Ureter (tissue), 1 donor: ENCODE measurements around the gene TNRC18. TPM values are rescaled to one million over a fixed set of nuclear protein-coding genes. Genes with fewer than 3 reads are reported as not detected.
"Not testable (repeated sequence)": the region's sequence is repeated elsewhere in the genome, so short reads cannot be mapped to it uniquely, and the experiment has no call there.

Source experiments
- DNase-seq: peaks from one replicate; pipeline ENCODE4 v3.0.0-alpha.2; 2020; ENCODE audit warnings: low spot score
- total RNA-seq: library from RNA; stranded (reverse); gene quantifications from one replicate; pipeline ENCODE4 v1.2.4, GENCODE V29; 2023
- donor health status: DM: yes; HTN: yes; CAD: no.

TNRC18 gene
- total RNA-seq, 1 donor from 2014 or later, result 118 TPM

DNA sequence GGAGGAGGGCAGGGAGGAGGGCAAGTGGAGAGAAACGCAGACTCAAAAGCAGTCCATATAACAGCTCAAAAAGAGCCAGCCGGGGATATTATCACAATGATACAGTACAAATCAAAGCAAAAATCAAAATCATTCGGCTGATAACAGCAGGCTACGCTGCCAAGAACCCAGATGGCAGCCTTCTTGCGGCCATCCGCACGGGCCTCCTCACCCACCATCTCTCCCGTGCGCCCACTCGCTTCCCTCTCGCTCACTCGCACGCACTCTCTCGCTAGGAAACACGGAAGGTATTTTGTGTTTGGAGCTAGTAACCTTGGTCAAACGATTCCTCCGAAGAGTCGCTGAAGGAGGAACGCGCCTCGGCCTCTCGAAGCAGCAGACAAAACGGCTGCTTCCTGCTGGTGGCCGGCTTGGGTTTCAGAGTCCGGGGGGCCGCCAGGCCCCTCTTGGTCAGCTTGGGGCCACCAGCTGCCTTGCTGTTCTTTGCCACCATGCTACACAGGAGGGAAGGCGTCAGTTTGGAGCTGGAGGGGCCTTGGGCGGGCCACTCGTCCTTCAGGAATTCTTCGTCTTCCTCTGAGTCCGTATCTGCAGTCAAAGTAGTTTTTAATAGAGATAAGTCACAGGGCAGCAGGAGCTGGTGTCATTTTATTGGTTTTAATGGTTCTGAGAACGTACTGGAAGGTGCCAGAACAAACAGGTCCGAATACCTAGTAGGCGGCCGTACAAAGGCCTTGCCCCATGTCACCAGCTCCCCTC, 71.9 kb downstream of the TNRC18 start:
- no peak for DNase-seq

DNA sequence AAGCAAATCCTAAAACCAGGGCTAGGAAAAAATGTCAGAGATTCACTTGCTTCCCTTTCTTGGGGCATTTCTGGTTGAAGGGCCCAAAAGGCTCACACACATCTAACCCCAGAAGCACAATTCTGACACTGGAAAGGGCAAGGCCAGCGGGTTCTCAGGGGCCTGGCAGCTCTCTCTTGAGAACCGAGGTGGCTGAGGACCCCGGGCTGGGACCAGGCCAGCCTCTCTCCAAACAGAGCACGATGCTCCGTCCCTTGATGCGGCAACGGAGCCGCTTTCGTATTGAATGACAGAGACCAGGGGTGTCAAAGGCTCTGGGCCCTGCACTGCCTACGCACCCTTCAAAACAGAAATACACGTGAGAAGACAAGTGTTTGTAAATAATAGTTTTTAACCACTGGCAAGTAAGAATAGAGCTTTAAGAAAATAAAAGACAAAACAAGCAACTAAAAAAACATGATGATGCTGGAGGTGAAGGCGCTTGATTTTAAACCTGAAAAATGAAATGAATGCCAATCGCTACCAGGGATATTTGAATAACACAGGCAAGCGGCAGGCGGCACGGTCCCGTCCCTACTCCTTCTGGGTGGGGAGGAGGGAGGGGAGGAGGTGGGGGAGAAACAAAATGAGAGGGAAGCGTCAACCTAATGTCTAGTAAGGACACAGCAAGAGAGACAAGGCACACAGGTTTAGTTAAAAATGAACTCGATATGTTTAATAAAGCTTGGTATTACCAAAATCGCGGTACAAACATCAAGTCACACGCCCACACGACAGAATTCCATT, 72.8 kb downstream of the TNRC18 start:
- DNase-seq, result no peak

- DNase-seq, result no peak
Measured at GRCh38 chr7:5350174-5350463, 73.5 kb downstream of the TNRC18 start.

GRCh38 chr7:5349437-5350173, 74.0 kb downstream of the TNRC18 start:
- DNase-seq, result no peak

- no peak for DNase-seq
Measured at GRCh38 chr7:5349005-5349380, 74.6 kb downstream of the TNRC18 start.

- no peak for DNase-seq
Measured at GRCh38 chr7:5348134-5349004, 75.3 kb downstream of the TNRC18 start.

- no peak for DNase-seq
Measured at GRCh38 chr7:5345671-5346070, 78.0 kb downstream of the TNRC18 start.

DNA sequence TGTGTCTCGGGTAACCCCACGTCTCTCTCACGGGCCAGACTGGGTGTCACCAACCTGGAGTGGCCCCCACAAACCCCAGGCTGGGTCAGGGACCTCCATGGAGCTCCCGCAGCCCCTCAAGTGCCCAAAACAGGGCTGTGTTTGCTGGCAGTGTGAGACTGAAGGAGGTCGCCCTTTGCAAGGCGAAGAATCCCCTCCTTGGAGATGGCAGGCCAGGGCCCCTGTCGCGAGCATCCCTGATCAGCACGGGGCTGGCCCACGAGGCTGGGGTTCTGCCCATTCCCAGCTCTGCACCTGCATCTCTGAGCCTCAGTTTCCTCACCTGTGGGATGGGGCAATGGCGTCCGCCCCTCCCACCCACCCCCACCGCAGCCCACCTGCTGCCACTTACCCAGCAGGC, 78.5 kb downstream of the TNRC18 start:
- no peak for DNase-seq

DNA sequence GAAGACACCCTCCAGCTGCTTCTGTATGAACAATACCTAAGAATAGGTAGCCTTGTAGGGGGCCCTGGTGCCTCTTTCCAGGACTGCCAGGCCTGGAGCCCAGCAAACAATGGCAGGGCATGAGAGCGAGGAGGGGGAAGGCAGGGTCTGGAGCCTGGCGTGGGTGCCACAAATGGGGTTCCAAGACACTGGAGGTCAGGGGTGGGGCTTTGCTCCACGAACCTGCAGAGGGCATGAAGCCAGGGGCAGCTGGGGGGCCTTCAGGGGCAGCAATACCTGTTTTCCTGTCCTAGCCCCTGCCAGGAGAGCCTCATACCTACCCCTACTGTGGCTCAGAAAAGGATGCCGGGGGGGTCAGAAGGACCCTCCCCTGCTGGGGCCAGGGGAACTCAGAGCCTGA, 79.3 kb downstream of the TNRC18 start:
- no peak for DNase-seq

GRCh38 chr7:5343884-5344283, 79.8 kb downstream of the TNRC18 start:
- DNase-seq, result no peak

- DNase-seq, result no peak
Measured at GRCh38 chr7:5342631-5343030, 81.0 kb downstream of the TNRC18 start.

DNA sequence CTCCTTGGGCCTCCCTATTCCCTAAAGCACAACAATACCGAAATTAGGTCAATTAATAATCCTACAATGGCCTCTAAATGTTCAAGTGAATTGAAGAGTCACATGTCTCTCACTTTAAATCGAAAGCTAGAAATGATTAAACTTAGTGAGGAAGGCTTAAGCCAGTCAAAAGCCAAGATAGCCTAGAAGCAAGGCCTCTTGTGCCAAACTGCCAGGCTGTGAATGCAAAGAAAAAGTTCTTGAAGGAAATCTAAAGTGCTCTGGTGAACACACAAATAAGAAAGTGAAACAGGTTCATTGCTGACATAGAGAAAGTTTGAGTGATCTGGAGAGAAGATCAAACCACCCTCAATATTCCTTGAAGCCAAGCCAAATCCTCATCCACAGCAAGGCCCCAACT, 83.7 kb downstream of the TNRC18 start:
- DNase-seq, result no peak

DNA sequence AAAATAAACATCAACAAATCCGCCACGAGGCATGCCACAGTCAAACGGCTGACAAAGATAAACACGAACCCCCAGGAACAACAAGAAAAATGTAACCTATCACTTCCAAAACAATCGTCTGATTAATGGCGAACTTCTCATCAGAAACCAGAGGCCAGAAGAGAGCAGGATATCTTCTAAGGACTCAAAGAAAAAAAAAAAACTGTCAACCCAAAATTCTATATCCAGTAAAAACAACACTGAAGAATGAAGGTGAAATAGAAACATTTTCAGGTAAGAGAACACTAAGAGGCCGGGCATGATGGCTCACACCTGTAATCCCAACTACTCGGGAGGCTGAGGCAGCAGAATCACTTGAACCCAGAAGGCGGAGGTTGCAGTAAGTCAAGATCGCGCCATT, 86.6 kb downstream of the TNRC18 start:
- no peak for DNase-seq

GRCh38 chr7:5334671-5335070, 89.0 kb downstream of the TNRC18 start:
- no peak for DNase-seq

DNA sequence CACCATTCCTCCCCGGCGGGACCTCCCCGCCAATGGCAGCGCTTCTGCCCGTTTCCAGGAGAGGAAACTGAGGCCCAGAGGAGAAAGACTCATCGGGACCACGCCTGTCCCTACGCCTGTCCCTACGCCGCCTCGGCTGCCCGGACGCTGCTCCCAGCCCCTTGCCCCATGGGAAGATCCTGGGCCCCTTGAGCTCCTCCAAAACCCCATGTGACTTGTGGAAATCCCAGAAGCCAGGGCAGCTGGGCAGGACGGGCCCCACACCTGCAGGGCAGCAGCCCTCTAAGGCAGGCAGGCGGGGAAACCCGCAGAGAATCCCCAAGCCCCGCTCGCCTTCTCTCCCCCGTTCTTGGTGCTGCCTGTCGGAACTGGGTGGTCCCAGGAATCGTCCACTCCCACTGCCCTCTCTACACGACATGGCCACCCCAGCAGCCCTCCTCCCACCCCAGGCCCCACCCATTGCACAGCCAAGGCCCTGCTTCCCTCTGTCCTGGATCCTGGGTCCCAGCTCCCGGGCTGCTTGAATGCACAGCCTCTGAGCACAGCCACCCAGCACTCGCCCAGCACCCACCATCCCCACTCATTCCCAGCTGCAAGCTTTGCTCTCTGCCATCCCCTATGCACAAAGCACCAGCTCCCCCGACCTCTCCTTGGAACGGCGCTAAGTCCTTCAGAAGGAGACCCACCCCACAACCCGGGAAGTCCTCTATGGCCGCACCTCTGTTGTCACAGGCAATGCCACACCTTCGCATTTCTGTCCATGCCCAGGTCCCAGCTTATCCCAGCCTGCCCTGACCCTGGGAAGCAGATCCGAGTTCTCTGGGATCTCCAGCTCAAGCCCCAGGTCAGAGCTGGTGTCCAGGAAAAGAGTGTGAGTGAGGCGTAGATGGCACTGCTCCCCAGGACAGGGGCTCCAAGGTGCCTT, 90.3 kb downstream of the TNRC18 start:
- DNase-seq, result no peak

DNA sequence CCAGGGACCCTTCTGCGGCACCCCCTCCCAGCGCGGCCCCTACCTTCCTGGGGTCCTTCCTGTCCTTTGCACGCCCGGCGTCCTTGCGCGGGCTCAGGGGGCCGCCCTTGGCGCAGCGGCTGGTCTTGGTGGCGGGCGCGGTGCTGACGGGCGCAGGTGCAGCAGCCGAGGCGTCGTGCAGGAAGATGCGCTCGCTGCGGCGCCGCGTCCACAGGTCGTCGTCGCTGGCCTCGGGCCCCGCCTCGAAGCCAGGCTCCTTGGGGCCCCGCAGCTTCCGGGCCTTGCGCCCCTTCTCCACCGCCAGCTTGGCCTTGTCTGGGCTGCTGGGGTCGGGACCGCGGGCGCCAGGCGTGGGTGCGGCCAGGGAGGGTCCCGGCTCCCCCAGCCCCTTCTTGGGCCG, 91.1 kb downstream of the TNRC18 start:
- no peak for DNase-seq

DNA sequence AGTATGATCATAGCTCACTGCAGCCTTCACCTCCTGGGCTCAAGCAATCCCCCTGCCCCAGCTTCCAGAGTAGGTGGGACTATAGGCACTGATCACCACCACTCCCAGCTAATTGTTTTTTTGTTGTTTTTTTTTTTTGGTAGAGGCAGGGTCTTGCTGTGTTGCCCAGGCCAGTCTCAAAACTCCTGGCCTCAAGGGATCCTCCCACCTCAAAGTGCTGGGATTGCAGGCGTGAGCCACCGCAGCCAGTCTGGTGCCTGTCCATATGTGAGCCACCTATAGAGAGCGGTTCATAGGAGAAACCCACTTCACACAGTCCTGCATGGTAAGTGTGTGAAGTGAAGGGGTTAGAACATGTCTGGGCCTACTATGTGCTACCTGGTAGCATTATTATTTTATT, 93.3 kb downstream of the TNRC18 start:
- DNase-seq, result no peak

- no peak for DNase-seq
Measured at GRCh38 chr7:5324961-5325360, 98.7 kb downstream of the TNRC18 start.

DNA sequence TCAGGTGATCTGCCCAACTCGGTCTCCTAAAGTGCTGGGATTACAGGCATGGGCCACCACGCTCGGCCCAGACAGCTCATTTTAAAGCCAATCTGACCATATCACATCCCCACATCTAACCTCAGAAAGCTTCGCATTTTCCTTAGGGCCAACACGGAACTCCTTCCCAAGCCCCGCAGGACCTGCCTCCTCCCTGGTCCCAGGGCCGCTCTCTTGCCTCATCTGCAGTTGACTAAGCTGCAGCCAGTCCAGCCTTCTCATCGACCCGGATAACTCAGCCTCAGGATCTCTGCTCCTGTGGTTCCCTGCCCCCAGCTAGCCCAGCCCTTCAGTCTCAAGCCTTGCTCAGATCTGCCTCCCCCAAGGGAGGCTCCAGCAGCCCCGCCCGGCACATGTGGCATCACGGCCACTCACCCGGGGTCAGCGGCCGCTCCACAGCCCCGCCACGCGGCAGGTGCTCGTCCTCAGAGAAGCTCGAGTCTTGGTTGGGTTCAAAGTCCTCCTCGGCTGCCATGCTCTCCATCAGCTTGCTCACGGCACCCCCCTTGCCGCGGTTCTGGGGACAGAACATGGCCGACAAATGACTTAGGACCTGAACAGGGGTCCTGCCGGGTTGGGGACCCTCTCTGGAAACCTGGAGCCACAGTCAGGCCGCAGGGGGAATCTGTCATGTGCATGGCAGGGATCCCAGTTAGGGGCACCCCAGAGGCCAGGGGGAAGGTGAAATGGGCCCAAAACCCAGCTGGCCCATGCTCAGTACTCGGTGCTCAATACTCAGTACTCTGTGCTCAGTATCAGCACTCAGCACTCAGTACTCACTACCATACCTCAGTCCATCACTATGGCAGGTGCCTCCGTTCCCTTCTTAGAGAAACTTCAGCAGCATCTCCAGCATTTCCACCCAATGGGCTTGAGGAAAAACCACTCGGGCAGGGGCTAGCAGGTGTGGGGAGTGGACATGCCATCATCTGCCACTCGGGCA, 99.5 kb downstream of the TNRC18 start:
- DNase-seq, result not testable (repeated sequence)
